GM18526 (cell line): Measurements from ENCODE around the gene TRMT1.

Experiments used
- POLR2A ChIP-seq: IDR thresholded peaks from 3 replicates; pipeline ENCODE4 v1.6.1; 2011; ENCODE audit not compliant: insufficient read length; ENCODE audit errors: extremely low read depth

TRMT1 gene

DNA sequence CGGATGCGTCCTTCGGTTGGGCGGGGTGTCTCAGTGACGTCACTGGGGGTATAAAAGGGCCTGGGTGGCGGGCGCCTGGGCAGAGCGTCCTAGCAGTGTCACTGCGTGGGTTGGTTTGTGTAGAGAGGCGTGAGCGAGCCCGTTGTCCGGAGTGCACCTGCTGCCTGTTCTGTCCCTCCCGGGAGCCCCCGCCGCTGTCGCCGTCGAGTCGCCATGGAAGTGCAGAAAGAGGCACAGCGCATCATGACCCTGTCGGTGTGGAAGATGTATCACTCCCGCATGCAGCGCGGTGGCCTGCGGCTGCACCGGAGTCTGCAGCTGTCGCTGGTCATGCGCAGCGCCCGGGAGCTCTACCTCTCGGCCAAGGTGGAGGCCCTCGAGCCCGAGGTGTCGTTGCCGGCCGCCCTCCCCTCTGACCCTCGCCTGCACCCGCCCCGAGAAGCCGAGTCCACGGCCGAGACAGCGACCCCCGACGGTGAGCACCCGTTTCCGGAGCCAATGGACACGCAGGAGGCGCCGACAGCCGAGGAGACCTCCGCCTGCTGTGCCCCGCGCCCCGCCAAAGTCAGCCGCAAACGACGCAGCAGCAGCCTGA, 36.5 kb upstream of the TRMT1 start:
- TF ChIP-seq POLR2A = peak; percentile 100

DNA sequence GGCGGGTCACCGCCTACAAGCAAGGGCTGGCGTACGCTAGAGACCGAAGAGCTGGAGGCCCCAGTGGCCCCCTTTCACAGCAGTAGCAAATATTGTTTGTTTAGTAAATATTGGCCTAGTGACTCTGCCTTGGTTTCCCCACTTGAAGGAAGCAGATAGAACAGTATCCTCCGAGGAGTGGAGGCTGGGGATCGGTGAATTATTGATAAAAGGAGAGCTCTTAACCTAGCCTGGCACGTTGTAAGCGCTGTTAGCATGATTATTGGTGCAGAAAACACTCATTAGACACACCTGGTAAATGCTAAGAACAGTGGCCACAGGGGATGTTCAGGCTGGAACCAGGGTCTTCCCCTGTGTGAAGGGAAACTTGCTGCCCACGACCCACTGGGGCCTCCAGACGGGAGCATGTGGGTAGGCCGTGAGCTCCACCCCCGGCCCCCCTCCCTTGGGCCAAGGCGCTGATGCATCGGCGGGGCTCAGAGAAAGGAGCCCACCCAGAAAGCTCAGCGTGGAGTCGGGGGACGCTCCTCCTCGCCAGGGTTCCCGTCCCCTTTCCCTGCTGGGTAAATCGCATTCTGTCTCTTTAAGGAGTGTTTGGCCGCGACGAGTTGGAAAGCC, 35.9 kb upstream of the TRMT1 start:
- no peak for TF ChIP-seq POLR2A

DNA sequence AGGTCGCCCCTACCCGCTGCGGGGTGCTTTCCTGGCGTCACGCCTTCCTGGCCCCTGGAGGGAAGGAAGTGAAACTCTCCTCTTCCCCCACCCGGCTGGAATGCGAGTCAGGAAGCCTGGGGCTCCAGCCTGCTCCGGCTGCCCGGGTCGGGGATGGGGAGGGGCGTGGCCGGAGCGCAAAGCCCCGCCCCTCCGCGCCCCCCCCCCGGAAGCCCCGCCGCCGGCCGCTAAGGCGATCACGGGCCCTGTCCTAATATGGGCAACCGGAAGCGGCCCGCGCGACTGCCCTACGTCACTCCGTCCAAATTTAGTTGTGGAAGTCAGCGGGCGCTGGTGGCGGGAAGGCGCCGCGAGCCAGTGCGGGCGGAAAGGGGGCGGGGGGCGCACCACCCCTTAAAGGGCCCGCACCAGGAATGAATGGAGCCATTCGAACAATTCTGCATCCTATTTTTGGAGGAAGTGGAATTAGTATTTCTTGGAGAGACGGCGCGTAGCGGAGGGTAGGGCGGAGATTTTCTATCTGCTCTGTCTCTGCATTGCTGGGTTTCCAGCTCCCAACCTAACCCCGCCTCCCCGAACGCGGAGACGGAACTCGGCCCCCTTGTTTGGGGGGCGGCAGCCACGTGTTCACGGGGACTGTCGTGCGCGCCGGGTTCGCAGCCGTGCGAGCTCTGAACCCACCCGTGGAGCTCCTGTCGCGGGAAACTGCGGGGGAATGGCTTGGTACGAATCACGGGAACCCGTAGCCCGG, 35.2 kb upstream of the TRMT1 start:
- peak; percentile 46 for TF ChIP-seq POLR2A

DNA sequence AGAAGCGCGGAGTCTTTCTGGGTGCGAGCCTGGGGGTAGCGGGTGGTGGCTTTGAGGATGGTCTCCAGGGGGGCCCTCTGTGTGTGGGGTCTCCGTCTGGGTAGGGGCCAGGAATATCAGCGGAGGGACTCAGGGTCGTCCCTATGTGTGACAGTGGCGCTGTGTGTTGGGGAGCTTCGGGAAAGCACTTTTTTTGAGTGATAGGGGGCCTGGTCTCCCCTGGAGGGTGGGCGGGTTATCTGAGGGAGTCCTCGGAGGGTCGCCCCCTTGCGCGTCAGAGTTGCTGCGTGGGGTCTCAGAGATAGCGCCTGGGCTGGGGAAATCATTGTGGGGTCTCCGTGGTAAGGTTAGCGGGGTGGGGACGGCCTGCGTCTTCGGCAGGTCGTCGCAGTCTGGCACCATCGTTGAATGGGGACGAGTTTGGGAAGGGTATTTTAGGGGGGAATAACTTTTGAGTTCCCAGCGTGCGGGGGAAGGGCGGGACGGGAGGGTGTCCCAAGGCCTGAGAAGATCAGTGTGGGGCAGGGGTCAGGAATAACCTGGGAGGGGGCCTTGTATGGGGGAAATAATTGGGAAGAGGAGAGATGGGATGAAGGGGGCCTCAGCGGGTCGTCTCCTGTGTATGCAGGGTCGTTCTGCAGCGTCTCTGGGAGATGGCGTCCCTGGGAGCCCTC, 34.5 kb upstream of the TRMT1 start:
- no peak for TF ChIP-seq POLR2A

DNA sequence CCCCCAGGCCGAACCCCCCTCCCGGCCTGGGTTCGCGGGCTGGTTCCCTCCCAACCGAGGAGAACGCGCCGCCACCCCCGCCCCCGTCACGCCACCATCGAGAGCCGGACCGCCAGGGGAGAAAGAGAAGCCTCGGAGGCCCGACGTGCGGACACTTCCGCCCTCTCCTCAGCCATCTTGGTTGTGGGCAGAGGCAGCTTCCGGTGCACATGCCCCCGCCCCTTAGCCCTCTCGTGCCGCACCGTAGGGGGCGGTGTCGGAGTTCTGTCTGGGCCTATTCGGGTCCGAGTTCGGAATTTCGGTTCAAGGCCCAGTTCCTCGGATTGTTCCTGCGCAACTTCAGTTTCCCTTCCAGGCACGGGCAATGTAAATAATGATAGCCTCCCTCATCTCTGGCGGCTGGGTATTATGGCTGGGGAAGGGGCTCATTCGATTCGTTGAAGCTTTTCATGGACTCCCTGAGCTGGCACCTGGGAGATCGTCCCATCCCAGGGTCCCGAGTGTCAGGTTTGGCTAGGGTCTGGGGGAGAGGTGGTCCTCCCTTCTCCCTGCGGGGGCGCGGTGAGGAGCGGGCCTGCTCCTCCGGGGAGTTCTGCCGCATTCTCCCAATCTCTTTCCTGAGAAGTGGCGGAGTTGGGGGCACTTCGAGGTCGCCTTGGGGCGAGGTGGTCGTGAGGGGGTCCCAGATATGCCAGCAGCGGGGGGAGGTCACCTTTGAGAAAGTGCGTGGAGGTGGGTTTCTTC, 33.8 kb upstream of the TRMT1 start, which contains the start of the genes IER2 and STX10:
TSS of gene IER2 (plus strand) at position 225 of the 744 bp plus-strand sequence. CDS start 2,776 bp downstream, outside the sequence.
TSS of gene STX10 (minus strand) at position 189 of the 744 bp plus-strand sequence. CDS start 202 bp downstream, outside the sequence.
- peak; percentile 34 for TF ChIP-seq POLR2A

DNA sequence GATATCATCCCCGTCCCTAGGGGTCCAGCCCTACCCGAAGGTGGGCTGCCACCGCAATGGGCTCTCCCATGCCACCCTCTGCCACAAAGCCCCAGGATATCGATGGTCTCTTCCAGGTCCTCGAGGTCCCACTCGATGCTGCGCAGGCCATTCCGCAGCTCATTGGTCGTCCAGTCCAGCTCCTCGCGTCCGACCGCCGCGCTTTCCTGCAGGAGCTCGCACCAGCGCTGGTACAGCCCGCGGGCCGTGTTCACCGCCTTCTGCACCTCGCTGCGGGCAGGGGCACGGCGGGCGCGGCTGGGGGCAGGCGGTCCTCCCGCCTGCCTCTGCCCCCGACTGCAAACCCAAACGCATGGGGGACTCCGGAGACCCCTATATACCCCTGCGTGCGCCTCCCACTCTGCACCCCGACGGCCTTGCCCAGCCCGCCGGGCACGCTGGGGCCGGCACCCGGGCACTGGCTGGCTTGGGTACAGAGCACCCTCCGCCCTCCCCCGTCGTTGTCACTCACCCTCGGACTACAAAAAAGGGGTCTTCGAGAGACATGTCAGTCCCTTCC, 33.2 kb upstream of the TRMT1 start:
- no peak for TF ChIP-seq POLR2A

DNA sequence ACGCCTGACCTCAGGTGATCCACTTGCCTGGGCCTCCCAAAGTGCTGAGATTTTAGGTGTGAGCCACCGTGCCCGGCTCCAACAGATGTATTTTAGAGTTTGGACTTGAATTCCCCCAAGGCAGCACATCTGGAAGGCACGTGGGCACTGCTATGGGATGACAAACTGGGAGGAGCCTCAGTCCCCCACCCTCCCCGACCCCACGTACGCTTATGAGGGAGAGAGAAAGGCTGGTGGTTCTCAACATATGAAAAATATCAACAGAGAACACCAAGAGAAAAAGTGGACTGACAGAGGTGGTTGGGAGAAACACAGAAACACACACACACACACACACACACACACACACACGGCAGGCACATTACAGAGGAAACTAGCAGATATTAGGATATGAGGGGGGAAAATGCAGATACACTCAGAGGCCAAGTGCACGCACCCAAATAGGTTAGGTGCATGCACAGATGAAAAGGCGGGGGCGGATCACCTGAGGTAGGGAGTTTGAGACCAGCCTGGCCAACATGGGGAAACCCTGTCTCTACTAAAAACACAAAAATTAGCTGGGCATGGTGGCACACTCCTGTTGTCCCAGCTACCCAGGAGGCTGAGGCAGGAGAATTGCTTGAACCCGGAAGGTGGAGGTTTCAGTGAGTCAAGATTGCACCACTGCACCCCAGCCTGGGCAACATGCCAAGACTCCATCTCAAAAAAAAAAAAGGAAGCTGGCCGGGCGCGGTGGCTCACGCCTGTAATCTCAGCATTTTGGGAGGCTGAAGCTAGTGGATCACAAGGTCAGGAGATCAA, 30.4 kb upstream of the TRMT1 start:
- no peak for TF ChIP-seq POLR2A

DNA sequence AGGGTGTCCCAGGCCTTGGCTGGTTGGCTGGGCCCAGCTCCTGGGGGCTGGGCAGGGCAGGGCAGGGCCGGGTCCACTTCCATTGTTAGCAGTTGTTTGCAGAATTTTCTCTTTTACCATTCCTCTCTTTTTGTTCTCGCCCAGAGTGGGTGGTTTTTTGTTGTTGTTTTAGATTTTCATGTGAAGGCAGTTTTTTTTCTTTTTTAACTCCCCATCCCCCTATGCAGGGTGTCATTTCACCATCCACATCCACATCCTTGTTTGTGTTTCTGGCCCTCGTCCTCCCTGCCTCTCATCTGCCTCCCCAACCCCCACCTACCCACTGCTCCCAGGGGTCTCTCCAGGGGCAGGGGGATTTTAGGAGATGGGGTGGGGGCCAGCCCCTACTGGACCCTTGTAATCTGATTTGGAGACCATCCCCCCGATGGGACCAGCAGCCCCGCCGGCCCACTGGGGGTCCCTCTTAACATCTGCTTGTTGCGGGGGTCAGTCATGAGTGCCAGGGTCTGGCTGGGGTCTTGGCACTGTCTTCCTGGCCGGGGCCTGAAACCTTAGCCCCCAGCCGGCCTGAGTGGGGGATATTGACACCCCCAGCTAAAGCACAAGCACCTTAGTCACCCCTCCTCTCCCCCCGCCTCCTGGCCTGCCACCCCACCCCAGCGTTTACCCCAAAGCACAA, 23.2 kb upstream of the TRMT1 start:
- no peak for TF ChIP-seq POLR2A

DNA sequence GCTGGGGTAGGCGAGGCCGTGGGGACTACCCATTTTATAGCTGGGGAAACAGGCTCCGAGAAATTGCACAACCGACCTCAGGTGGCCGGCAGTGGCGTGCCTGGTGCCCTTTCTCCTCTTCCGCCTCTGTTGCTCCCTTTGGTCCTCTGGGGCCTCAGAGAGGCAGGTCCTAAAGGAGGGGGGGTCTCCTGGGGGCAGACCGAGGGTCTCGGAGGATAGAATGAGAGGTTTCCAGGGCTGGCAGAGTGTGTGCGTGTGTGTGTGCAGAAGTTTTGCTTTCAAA, 22.3 kb upstream of the TRMT1 start:
- no peak for TF ChIP-seq POLR2A

DNA sequence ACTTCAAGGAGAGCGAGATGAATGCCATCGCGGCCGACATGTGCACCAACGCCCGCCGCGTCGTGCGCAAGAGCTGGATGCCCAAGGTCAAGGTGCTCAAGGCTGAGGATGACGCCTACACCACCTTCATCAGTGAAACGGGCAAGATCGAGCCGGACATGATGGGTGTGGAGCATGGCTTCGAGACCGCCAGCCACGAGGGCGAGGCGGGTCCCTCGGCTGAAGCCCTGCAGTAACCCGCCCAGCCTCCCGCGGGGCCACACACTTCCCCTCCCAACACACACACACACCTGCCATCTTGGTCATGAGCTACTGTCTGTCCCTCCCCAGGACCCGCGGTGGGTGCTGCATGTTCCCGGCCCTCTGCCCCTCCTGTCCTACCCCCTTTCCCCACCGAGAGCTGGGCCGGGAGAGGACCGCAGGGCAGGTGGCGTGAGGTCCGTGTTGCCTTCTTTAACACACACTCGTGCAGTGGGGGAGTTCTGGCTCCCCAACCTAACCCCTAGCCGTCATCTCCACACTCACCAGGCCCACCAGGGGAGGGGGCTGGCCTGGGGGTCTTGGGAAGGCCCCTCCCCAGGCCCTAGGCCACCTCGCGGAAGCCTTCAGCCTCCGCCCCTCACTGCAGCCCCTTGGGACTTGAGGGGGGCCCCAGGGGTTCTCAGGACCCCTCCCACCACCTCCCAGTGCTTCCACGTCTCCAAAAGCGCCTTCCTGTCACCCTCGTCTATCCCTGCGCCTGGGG, 21.8 kb upstream of the TRMT1 start:
- no peak for TF ChIP-seq POLR2A

DNA sequence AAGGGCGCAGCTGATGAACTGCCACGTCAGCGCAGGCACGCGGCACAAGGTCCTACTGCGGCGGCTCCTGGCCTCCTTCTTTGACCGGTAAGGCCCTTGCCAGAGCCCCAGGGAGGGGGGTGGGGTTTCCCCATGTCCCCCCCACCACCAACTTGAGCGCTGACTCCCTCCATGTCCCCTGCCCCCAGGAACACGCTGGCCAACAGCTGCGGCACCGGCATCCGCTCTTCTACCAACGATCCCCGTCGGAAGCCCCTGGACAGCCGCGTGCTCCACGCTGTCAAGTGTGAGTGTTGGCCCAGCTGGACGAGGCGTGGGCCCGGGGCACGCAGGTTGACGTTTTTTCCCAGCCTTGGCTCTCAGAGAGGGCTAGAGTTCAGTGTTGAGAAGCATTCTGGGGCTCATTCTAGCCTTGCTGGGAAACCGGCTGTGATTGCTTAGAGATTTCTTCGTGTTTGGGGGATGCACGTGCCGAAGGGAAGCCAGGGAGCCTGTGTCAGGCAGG, 20.8 kb upstream of the TRMT1 start:
- no peak for TF ChIP-seq POLR2A
